Parathyroid adenoma (tissue), 2 donors: ENCODE measurements around the gene MAGI2.

ENCODE experiments used
- H2AFZ ChIP-seq: fragments of 300-600 bp; sonication (generic); one replicate; pipeline ENCODE4 v1.7.0; 2017; ENCODE audit warnings: antibody characterized with exemption, mild to moderate bottlenecking
- H3K27ac ChIP-seq: fragments of 300-600 bp; sonication (generic); one replicate; pipeline ENCODE4 v1.7.0; 2017
- H3K27me3 ChIP-seq: fragments of 300-600 bp; sonication (generic); one replicate; pipeline ENCODE4 v1.7.0; 2017; ENCODE audit warnings: low read length; ENCODE audit not compliant: control insufficient read depth, insufficient read depth
- H3K36me3 ChIP-seq: fragments of 300-600 bp; sonication (generic); one replicate; pipeline ENCODE4 v1.7.0; 2017; ENCODE audit warnings: low read length; ENCODE audit not compliant: control insufficient read depth, insufficient read depth
- H3K4me1 ChIP-seq: fragments of 300-600 bp; sonication (generic); one replicate; pipeline ENCODE4 v1.7.0; 2017; ENCODE audit warnings: control low read depth
- H3K4me2 ChIP-seq: fragments of 300-600 bp; sonication (generic); one replicate; pipeline ENCODE4 v1.7.0; 2017; ENCODE audit warnings: low read length
- H3K4me3 ChIP-seq: fragments of 300-600 bp; sonication (generic); one replicate; pipeline ENCODE4 v1.7.0; 2017; ENCODE audit warnings: low read depth, low read length
- H3K79me2 ChIP-seq: fragments of 300-600 bp; sonication (generic); one replicate; pipeline ENCODE4 v1.7.0; 2017; ENCODE audit warnings: control low read depth
- H3K9ac ChIP-seq: fragments of 300-600 bp; sonication (generic); one replicate; pipeline ENCODE4 v1.7.0; 2017; ENCODE audit warnings: mild to moderate bottlenecking
- H3K9me3 ChIP-seq: fragments of 300-600 bp; sonication (generic); one replicate; pipeline ENCODE4 v1.7.0; 2017; ENCODE audit warnings: low read length; ENCODE audit not compliant: control insufficient read depth
- TF ChIP-seq, protein P1 (sequence below): fragments of 300-600 bp; sonication (generic); IDR thresholded peaks from one replicate; pipeline ENCODE4 v1.7.0; 2017; ENCODE audit warnings: antibody characterized with exemption, mild to moderate bottlenecking
- donor health status: primary hyperparathyroidism.

Gene MAGI2

DNA sequence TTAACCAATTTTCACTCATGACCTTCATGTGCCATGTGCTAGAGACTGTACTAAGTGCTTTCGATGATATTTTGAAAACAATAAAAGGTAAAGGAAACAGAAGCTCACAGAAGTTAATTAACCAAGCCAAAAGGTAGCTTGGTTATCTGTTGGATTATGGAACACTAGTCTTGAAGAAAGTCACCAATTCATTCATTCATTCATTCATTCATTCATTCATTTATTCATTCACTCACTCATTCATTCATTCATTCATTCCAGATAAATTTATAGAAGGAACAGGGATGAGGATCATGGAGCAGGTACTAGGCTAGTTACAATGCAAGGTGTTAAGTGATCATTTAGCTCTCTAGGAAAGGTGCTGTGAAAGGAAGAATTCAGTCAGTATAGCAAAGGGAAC lies 322.8 kb downstream of the MAGI2 start:
- no peak overlapping the region for H3K4me2 ChIP-seq
- TF ChIP-seq, protein P1, sequence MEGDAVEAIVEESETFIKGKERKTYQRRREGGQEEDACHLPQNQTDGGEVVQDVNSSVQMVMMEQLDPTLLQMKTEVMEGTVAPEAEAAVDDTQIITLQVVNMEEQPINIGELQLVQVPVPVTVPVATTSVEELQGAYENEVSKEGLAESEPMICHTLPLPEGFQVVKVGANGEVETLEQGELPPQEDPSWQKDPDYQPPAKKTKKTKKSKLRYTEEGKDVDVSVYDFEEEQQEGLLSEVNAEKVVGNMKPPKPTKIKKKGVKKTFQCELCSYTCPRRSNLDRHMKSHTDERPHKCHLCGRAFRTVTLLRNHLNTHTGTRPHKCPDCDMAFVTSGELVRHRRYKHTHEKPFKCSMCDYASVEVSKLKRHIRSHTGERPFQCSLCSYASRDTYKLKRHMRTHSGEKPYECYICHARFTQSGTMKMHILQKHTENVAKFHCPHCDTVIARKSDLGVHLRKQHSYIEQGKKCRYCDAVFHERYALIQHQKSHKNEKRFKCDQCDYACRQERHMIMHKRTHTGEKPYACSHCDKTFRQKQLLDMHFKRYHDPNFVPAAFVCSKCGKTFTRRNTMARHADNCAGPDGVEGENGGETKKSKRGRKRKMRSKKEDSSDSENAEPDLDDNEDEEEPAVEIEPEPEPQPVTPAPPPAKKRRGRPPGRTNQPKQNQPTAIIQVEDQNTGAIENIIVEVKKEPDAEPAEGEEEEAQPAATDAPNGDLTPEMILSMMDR = no peak
- no peak overlapping the region for H3K4me3 ChIP-seq
- no peaks in the 10 kb centered on the region for H3K36me3 ChIP-seq
- H3K27me3 ChIP-seq = no peaks in the 10 kb centered on the region
- no peaks in the 10 kb centered on the region for H3K9me3 ChIP-seq
- H3K79me2 ChIP-seq = no peaks in the 10 kb centered on the region
- no peak overlapping the region for H3K27ac ChIP-seq
- H2AFZ ChIP-seq = no peak overlapping the region
- no peak overlapping the region for H3K9ac ChIP-seq
- no peaks in the 10 kb centered on the region for H3K4me1 ChIP-seq

GRCh38 chr7:79124331-79124730 lies 329.1 kb downstream of the MAGI2 start:
- Histone ChIP-seq H3K9me3 (no peaks in the 10 kb centered on the region), H3K27me3 (no peaks in the 10 kb centered on the region), H3K4me3 (no peak overlapping the region), H3K36me3 (no peaks in the 10 kb centered on the region), H3K9ac (no peak overlapping the region), H3K4me2 (no peak overlapping the region), H3K4me1 (no peaks in the 10 kb centered on the region), H2AFZ (no peak overlapping the region), H3K27ac (no peak overlapping the region), H3K79me2 (no peaks in the 10 kb centered on the region)
- TF ChIP-seq, protein P1 = no peak

DNA sequence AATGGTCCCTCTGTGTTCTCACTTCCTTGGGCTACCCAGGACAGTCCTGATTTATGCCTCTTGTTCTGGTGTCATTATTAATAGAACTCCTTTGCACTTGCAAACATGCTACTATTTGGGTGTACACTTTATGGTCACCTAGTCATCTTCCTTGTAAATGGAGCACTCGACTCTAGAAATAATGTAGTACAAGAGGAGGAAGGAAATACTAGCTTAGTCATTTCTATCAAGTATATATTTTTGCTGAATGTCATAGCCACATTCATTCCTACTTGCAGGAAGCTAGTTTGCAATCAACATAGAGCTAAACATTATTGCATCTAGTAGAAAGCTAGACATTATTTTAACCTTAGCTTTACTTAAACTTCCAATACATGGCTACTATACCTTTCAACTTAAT lies 335.3 kb downstream of the MAGI2 start:
- Histone ChIP-seq H3K9ac (no peak overlapping the region), H3K4me1 (no peaks in the 10 kb centered on the region), H3K4me3 (no peak overlapping the region), H3K27me3 (no peaks in the 10 kb centered on the region), H3K27ac (no peak overlapping the region), H3K9me3 (no peaks in the 10 kb centered on the region), H3K79me2 (no peaks in the 10 kb centered on the region), H3K36me3 (no peaks in the 10 kb centered on the region), H2AFZ (no peak overlapping the region), H3K4me2 (no peak overlapping the region)
- TF ChIP-seq, protein P1 = no peak

DNA sequence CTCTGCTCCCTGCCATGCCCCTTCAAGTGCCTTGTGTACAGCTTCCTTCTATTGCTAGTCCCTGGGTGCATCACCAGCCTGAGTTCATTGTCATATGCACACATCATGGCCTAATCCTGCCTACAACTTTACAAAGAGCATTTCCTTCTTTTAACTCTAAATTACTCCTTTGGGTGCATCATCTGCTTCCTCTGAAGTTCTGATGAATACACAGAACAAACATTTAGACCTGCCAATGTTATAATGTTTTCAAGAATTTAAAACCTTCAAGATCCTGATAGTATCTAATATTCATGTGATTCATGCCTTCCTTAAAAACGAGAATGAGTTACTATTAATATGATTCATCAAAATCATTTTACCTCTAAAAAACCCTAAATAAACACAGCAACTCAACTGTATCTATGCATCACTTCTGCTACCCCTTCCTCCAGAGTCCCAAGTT lies 357.1 kb downstream of the MAGI2 start:
- Histone ChIP-seq H3K79me2 (no peaks in the 10 kb centered on the region), H3K9ac (no peak overlapping the region), H2AFZ (no peak overlapping the region), H3K4me2 (no peak overlapping the region), H3K9me3 (no peaks in the 10 kb centered on the region), H3K27me3 (no peaks in the 10 kb centered on the region), H3K27ac (no peak overlapping the region), H3K4me3 (no peak overlapping the region), H3K4me1 (no peaks in the 10 kb centered on the region), H3K36me3 (no peaks in the 10 kb centered on the region)
- TF ChIP-seq, protein P1 = no peak

- H2AFZ ChIP-seq = no peak overlapping the region
- no peaks in the 10 kb centered on the region for H3K27me3 ChIP-seq
- H3K36me3 ChIP-seq = no peaks in the 10 kb centered on the region
- no peaks in the 10 kb centered on the region for H3K4me1 ChIP-seq
- H3K79me2 ChIP-seq = no peaks in the 10 kb centered on the region
- no peak overlapping the region for H3K27ac ChIP-seq
- no peaks in the 10 kb centered on the region for H3K9me3 ChIP-seq
- no peak overlapping the region for H3K9ac ChIP-seq
- H3K4me3 ChIP-seq = no peak overlapping the region
- TF ChIP-seq, protein P1 = no peak
- H3K4me2 ChIP-seq = no peak overlapping the region
These were observed 360.0 kb downstream of the MAGI2 start for GRCh38 chr7:79093421-79093820.
